Transverse colon (tissue), 3 donors: ENCODE results near the gene LPCAT2.

Source experiments
- EP300 ChIP-seq: sonication (generic); formaldehyde crosslinking; IDR thresholded peaks from one replicate; pipeline ENCODE4 v1.6.1; 2017; ENCODE audit warnings: antibody characterized with exemption, low read depth
- POLR2AphosphoS5 ChIP-seq, 3 donors: sonication (generic); formaldehyde crosslinking; IDR thresholded peaks; one replicate each; pipeline ENCODE4 v1.6.1; 2016; ENCODE audit warnings: antibody characterized with exemption in 3 of 3

GRCh38 chr16:55476625-55477533 lies 32.0 kb upstream of the LPCAT2 start:
- TF ChIP-seq POLR2AphosphoS5 (IDR thresholded peaks at IDR 0.05) (no peak), EP300 (no peak)
